Subcutaneous adipose tissue (tissue), 4 donors: ENCODE results near the gene VWA5B2. TPM values are rescaled to one million over a fixed set of nuclear protein-coding genes. Genes with fewer than 3 reads are reported as not detected.

ENCODE experiments used
- CTCF ChIP-seq: fragments of 450-650 bp; IDR thresholded peaks from one replicate; pipeline ENCODE4 v1.5.1; 2016; ENCODE audit warnings: low read depth, mild to moderate bottlenecking, control low read depth, antibody characterized with exemption, moderate library complexity
- total RNA-seq, 4 donors: library from RNA; depleted of rRNA; stranded (reverse); fragments of >200 nt; gene quantifications; one replicate each; pipeline ENCODE4 v1.1.0, GENCODE V29; 2016

VWA5B2 gene
- total RNA-seq, 4 donors from 2014 or later: not detected

DNA sequence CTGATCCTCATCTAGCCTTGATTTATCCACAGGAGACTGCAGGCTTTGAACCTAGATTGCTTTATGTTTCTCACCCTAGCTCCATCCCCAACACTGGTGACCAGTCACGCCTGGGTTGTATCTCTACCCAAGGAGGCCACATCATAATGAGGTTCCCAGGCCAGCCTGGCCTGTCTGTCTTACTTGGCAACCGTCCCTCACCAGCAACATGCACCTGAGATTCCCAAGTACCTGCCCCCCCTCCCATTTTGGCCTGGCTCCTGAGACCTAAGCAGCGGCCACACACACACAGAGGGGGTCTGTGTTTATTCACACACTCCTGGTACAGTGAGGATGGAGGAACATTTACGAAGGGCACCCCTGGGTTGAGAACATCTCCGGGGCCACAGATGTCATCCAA lies 29.5 kb downstream of the VWA5B2 start:
- TF ChIP-seq CTCF: no peak

- TF ChIP-seq CTCF: no peak
Measured at GRCh38 chr3:184259396-184259877, 30.1 kb downstream of the VWA5B2 start.

- TF ChIP-seq CTCF: no peak
Measured at GRCh38 chr3:184259878-184260723, 30.7 kb downstream of the VWA5B2 start.

- no peak for TF ChIP-seq CTCF
Measured at GRCh38 chr3:184260724-184261269, 31.4 kb downstream of the VWA5B2 start.

- TF ChIP-seq CTCF: no peak
Measured at GRCh38 chr3:184261270-184261853, 32.0 kb downstream of the VWA5B2 start, which contains the start of gene CAMK2N2. CAMK2N2 (minus strand) TSS chr3:184261553; CDS start chr3:184261285, 268 bp downstream.

GRCh38 chr3:184261854-184262763 lies 32.7 kb downstream of the VWA5B2 start:
- TF ChIP-seq CTCF: no peak
